Measurements from ENCODE around the gene ADAMTS3. TPM values are rescaled to one million over a fixed set of nuclear protein-coding genes. Genes with fewer than 3 reads are reported as not detected.

ADAMTS3 gene
- total RNA-seq, 1 donor from 2014 or later: 0.24 TPM

DNA sequence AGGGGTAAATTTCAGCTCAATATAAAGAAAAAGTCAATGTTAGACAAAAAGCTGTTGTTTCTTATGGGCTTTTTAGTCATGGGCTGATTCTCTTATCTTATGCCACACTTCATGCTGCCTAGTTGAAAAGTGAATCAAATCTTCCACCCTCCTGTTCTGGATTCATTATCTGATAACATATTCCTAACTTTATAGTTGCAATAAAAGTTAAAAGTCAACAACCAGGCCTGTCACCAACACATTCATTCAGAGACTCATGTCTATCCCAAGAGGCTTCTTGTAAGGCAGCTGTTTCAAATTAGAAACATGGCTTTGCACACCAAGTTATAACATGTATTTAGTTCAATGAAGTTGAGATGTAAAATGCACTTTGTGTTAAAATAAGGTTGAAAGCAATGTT, 243.8 kb downstream of the ADAMTS3 start:
- DNase-seq (ENCODE audit: missing footprints): no peak
- intact Hi-C loops (cut with DNase I): loop anchor here (1.0 kb wide), 1 partner anchor 143 kb away; no protein-coding TSS in a partner anchor
- no peak for ATAC-seq

DNA sequence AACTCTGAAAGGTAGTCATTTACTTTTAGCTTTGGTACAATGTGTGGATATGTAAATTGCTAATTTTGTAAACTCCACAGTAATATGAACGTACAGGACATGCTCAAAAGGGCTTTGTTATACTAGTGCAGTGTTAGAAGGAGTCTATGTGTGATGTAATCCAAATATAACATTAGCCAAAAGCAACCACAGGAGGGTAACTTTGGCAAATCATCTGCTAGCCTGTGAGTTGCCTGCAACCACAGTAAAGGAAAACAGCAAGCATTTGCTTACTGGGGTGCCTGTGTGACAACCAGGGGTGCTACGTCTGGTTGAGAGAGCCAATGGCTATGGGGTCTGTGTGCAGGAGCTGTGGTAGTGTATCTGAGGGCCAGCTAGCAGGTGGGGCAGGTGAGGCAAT, 245.8 kb downstream of the ADAMTS3 start:
- intact Hi-C loops (cut with DNase I): no loop called here
- no peak for ATAC-seq
- DNase-seq (ENCODE audit: missing footprints): no peak

GRCh38 chr4:72320223-72320948, 248.6 kb downstream of the ADAMTS3 start:
- ATAC-seq: no peak

GRCh38 chr4:72319601-72320021, 249.4 kb downstream of the ADAMTS3 start:
- intact Hi-C loops (cut with DNase I): no loop called here
- DNase-seq (ENCODE audit: missing footprints) (no peak), ATAC-seq (no peak)

More at GRCh38 chr4:72320223-72320948, 248.6 kb downstream of the ADAMTS3 start:
- DNase-seq (ENCODE audit: missing footprints): no peak
- intact Hi-C loops (cut with DNase I): no loop called here

DNA sequence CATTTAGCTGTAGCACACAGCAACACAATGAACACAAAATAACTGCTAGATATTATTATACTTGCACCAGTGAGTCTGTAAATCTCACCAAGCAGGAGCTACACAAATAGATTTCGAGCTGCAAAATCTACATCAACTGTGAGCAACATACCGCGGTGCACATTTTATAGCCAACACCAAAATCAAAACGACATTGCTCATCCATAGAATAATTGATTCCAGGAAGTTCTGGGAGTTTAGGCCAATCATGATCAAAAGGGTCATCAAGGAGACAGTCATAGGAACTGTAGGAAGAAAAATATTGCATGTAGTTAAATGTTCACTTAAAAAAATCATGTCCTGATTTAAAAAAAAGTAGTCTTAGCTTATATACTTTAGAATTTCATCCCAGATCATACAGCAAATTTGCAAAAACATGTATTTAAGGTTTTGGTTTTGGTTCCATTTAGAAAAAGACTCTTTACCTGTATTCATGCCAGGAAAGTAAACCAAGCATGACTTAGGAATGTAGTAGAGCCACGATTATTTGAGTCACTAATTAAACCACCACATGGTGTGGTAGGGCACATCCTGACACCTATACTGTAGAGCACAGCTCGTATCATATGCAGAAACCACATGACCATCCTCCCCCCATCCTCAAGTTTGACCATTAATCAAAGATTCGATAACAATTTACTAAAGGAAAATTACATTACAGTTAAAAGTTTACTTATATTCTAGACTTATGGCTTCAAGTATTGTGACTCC, 250.4 kb downstream of the ADAMTS3 start:
- intact Hi-C loops (cut with DNase I): no loop called here
- DNase-seq (ENCODE audit: missing footprints): no peak
- ATAC-seq: no peak

GRCh38 chr4:72314869-72315268, 254.2 kb downstream of the ADAMTS3 start:
- DNase-seq (ENCODE audit: missing footprints): no peak
- intact Hi-C loops (cut with DNase I): no loop called here
- ATAC-seq: no peak

DNA sequence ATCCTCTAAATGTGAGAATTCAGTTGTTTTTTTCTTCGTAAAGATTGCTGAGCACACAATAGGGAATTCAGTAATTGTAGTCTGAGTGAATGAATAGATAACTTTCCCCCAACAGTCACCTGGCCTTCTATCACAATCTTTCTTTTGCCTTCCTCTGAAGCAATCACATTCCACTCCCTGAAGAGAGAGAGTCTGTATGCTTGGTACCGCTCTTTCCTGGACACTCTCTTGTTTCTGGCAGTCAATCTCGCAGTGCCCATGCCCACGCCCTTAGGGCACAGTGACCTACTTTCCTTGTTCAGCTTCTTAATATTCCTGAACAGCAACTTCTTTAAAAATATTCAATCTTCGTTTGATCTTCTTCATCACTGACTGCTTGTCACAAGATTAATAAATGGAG, 255.9 kb downstream of the ADAMTS3 start:
- intact Hi-C loops (cut with DNase I): no loop called here
- peak; percentile 30 for DNase-seq (ENCODE audit: missing footprints)
- ATAC-seq: peak; percentile 53

DNA sequence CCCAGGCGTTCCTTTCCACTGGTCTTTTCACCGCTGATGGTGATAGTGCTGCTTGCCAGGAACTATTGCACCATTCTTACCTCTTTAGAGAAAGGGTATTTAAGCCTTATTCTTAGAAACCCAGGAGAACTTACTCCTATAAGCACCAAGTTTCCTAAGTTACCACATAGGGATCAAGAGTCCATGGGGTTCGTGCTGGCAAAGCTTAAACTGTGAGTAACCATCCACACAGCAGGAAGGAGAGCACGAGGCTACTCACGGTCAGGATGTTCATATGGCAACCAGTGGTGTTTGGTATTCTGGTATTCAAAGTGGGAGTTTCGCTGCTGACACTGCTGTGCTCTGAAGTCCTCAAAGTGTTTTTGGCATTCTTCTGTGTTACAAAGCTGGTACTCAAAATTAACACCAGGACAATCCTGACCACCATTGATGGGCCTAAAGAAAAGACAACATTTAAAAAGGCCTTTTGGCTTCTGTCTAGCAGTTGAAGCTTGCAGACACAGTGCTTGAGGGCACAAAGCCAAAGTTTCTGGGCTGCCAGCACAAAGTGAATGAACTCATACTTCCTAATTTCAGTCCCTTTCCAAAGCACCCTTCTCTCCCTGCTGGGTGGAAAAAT, 256.9 kb downstream of the ADAMTS3 start:
- intact Hi-C loops (cut with DNase I): no loop called here
- DNase-seq (ENCODE audit: missing footprints) (peak; percentile 83), ATAC-seq (peak; percentile 93)

- no peak for ATAC-seq
- intact Hi-C loops (cut with DNase I): no loop called here
- no peak for DNase-seq (ENCODE audit: missing footprints)
Measured at GRCh38 chr4:72311291-72311690, 257.7 kb downstream of the ADAMTS3 start.

DNA sequence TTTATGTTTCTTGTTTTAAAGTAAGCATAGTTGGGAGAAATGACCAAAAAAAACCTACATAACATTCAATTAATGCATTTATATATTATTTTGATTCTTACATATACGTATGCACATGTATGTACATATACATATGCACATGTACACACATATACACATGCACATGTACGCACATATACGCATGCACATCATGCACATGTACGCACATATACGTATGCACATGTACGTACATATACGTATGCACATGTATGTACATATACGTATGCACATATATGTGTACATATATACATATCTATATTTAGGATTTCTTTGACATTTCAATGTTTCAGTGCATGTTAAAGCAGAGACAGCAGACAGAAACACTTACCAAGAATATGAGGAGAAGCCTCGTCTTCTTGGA, 263.4 kb downstream of the ADAMTS3 start:
- no peak for ATAC-seq
- intact Hi-C loops (cut with DNase I): no loop called here

DNA sequence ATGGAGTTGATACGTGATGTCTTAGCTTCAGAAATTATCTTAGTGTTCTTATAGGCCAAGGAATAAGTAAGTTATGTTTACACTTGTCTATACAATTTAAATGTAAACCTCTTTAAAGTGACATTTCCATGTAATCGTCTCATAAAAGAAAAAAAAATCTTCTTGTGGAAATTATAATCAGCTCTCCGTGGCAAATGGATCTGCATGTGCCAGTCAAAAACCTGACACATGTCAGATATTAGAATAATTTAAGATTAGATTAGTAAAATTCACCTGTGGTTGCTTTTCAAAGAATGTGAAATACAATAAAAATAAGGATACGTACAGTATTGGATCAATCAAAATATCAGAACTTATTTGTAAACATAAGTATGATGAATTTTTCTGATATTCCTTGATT, 263.9 kb downstream of the ADAMTS3 start:
- no peak for DNase-seq (ENCODE audit: missing footprints)
- no peak for ATAC-seq
- intact Hi-C loops (cut with DNase I): no loop called here

More for the DNA sequence above, 263.4 kb downstream of the ADAMTS3 start:
- DNase-seq (ENCODE audit: missing footprints): no peak

GRCh38 chr4:72302981-72303704, 265.9 kb downstream of the ADAMTS3 start:
- ATAC-seq (peak; percentile 39), DNase-seq (ENCODE audit: missing footprints) (no peak)
- intact Hi-C loops (cut with DNase I): no loop called here

- DNase-seq (ENCODE audit: missing footprints) (no peak), ATAC-seq (no peak)
- intact Hi-C loops (cut with DNase I): no loop called here
Measured at GRCh38 chr4:72301759-72302158, 267.3 kb downstream of the ADAMTS3 start.

GRCh38 chr4:72300126-72300525, 268.9 kb downstream of the ADAMTS3 start:
- ATAC-seq: no peak
- DNase-seq (ENCODE audit: missing footprints): no peak
- intact Hi-C loops (cut with DNase I): no loop called here

DNA sequence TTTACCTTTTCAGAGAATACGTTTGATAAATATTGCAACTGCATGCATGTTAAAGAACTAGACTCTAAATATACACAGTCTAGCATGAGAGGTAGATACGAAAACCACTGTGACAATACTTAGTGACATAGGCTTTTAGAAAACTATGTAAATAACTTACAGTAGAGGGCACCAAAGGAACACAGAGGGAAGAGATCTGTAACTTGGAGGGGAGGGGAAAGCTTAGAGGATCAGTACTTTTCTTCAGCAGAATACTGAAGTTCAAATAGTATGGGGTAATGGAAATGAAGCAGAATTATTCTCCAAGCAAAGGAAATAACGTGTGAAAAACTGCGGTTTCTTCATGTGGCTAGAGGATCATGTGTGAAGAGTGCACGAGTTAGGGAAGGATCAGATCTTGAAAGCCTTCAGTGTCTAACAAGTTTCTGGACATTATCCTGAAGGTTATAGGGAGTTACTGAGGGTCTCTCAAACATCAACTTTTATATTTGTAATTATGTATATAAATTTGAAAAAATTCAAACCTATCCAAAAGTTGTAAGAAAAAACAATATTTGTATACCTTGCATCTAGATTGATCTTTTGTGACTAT, 273.0 kb downstream of the ADAMTS3 start:
- ATAC-seq (peak; percentile 72), DNase-seq (ENCODE audit: missing footprints) (no peak)
- intact Hi-C loops (cut with DNase I): loop anchor here (2.0 kb wide), 1 partner anchor 173 kb away; no protein-coding TSS in a partner anchor

GRCh38 chr4:72290737-72291136, 278.3 kb downstream of the ADAMTS3 start:
- DNase-seq (ENCODE audit: missing footprints) (no peak), ATAC-seq (no peak)
- intact Hi-C loops (cut with DNase I): no loop called here

GRCh38 chr4:72286910-72287309, 282.1 kb downstream of the ADAMTS3 start:
- ATAC-seq (no peak), DNase-seq (ENCODE audit: missing footprints) (no peak)
- intact Hi-C loops (cut with DNase I): no loop called here

GRCh38 chr4:72286185-72286584, 282.8 kb downstream of the ADAMTS3 start:
- intact Hi-C loops (cut with DNase I): no loop called here
- ATAC-seq: no peak

DNA sequence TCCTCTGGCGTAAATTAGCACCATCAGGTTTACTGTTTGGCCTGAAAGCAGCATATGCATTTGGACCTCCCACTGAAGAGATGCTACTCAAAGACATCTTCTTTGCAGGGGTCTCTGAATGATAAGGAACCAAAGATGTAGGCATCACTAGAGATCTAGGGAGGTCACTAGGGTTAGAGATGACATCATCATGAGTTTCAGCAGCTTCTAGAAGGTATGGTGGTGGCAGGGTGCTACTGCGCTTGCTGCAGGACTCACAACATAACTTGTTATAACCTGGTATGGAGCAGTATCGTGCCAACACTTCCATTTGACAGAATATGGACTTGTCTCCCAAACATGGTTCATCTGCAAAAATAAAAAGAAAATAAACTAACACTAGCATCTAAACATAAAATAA, 285.7 kb downstream of the ADAMTS3 start:
- no peak for DNase-seq (ENCODE audit: missing footprints)
- no peak for ATAC-seq
- intact Hi-C loops (cut with DNase I): no loop called here

More at GRCh38 chr4:72286185-72286584, 282.8 kb downstream of the ADAMTS3 start:
- DNase-seq (ENCODE audit: missing footprints): no peak

Measured in Right ventricle myocardium inferior (tissue), 1 donor.